ENCODE measurements around the gene MPG. TPM values are rescaled to one million over a fixed set of nuclear protein-coding genes. Genes with fewer than 3 reads are reported as not detected.
"Not testable (repeated sequence)": the region's sequence is repeated elsewhere in the genome, so short reads cannot be mapped to it uniquely, and the experiment has no call there.

Gene MPG
- total RNA-seq, 1 experiment from 2014 or later: 32.6 TPM

- no peak for TF ChIP-seq ELF1 (IDR thresholded peaks at IDR 0.05; ENCODE audit: borderline replicate concordance, low read depth)
- no peak for TF ChIP-seq SRF (IDR thresholded peaks at IDR 0.05; ENCODE audit: low read depth)
- TF ChIP-seq EZH2phosphoT487 (IDR thresholded peaks at IDR 0.05; ENCODE audit: borderline replicate concordance): no peak
- TF ChIP-seq SIN3A (IDR thresholded peaks at IDR 0.05; ENCODE audit: low read depth): no peak
- TF ChIP-seq JUND (IDR thresholded peaks at IDR 0.05): no peak
- TF ChIP-seq TCF7L2 (IDR thresholded peaks at IDR 0.05; ENCODE audit: borderline replicate concordance, extremely low read depth, insufficient read depth, insufficient read length): no peak
- no peak for TF ChIP-seq CBX3 (IDR thresholded peaks at IDR 0.05; ENCODE audit: low read depth)
- no peak for TF ChIP-seq EGR1 (IDR thresholded peaks at IDR 0.05; ENCODE audit: low read depth)
- TF ChIP-seq ATF3 (IDR thresholded peaks at IDR 0.05): no peak
- no peak for TF ChIP-seq YY1 (IDR thresholded peaks at IDR 0.05; ENCODE audit: extremely low read depth, insufficient replicate concordance, low read depth, low read length)
- no peak for TF ChIP-seq SP1 (IDR thresholded peaks at IDR 0.05; ENCODE audit: low read depth)
Measured at GRCh38 chr16:122361-122760, 44.3 kb downstream of the MPG start (continued).

- H3K27me3 ChIP-seq (ENCODE audit: insufficient read depth, low read length); H3K9ac ChIP-seq (ENCODE audit: low read length); H3K9me3 ChIP-seq (ENCODE audit: control insufficient read depth in 1 of 2, insufficient read depth in 1 of 2, low read depth in 1 of 2, low read length in 2 of 2); H3K79me2 ChIP-seq (ENCODE audit: insufficient read depth, low read length); H3K4me3 ChIP-seq (replicated peaks in 1 of 2; ENCODE audit: low read depth in 1 of 2, low read length in 2 of 2); H3K4me1 ChIP-seq (ENCODE audit: control insufficient read depth in 1 of 2, insufficient read depth in 2 of 2, low read length in 2 of 2); CTCF ChIA-PET; POLR2A ChIA-PET; BruUV-seq (replicated peaks); DNase-seq (ENCODE audit: low read depth, low spot score); intact Hi-C loops (cut with micrococcal nuclease); RAD21 ChIA-PET (ENCODE audit: low non-redundant PET in 1 of 2, low total read pairs in 2 of 2, uncharacterized antibody in 2 of 2, unreplicated experiment in 2 of 2); ATAC-seq; H4K20me1 ChIP-seq (ENCODE audit: insufficient read depth); H3K27ac ChIP-seq (ENCODE audit: low read depth, low read length); H3K4me2 ChIP-seq (ENCODE audit: low read length); H2AFZ ChIP-seq (ENCODE audit: low read depth, low read length, poor library complexity, severe bottlenecking); H3K36me3 ChIP-seq (ENCODE audit: control insufficient read depth in 1 of 2, insufficient read depth in 2 of 2, low read length in 2 of 2); H3K9me2 ChIP-seq (ENCODE audit: insufficient read depth): not testable (repeated sequence)
Measured at GRCh38 chr16:123558-124350, 45.7 kb downstream of the MPG start.
